Esophagus muscularis mucosa (tissue), 4 donors: ENCODE measurements around the gene PABPC1L2B.
"Not testable (repeated sequence)": the region's sequence is repeated elsewhere in the genome, so short reads cannot be mapped to it uniquely, and the experiment has no call there.

Source experiments
- CTCF ChIP-seq, 3 experiments: fragments of 200-600 bp in 2 of 3; fragments of 450-650 bp in 1 of 3; sonication (generic) in 2 of 3; IDR thresholded peaks; one replicate each; pipeline ENCODE4 v1.5.1; 2017 to 2019; ENCODE audit warnings: antibody characterized with exemption in 3 of 3, mild to moderate bottlenecking in 2 of 3, moderate library complexity in 1 of 3
- EP300 ChIP-seq: sonication (generic); formaldehyde crosslinking; IDR thresholded peaks from one replicate; pipeline ENCODE4 v1.6.1; 2017; ENCODE audit warnings: antibody characterized with exemption
- POLR2A ChIP-seq: fragments of 450-650 bp; IDR thresholded peaks from one replicate; pipeline ENCODE4 v1.6.1; 2017; ENCODE audit warnings: antibody characterized with exemption, moderate library complexity, mild to moderate bottlenecking, low read depth
- POLR2AphosphoS5 ChIP-seq, 2 donors: sonication (generic); formaldehyde crosslinking; IDR thresholded peaks; one replicate each; pipeline ENCODE4 v1.6.1; 2017; ENCODE audit warnings: antibody characterized with exemption in 2 of 2

- TF ChIP-seq CTCF (IDR thresholded peaks at IDR 0.05); POLR2A; POLR2AphosphoS5 (IDR thresholded peaks at IDR 0.05); EP300: not testable (repeated sequence)
These were observed 21.8 kb upstream of the PABPC1L2B start for GRCh38 chrX:72980894-72981469.
